K562 (cell line): ENCODE data around the gene AP1M2. TPM values are rescaled to one million over a fixed set of nuclear protein-coding genes. Genes with fewer than 3 reads are reported as not detected.

Experiments used
- E2F3 ChIP-seq: fragments of 250-450 bp; sonication (Bioruptor Pico); IDR thresholded peaks from 2 replicates; pipeline ENCODE4 v1.4.0; 2020; ENCODE audit warnings: mild to moderate bottlenecking
- FOXJ3 ChIP-seq: sonication (generic); formaldehyde crosslinking; IDR thresholded peaks from 2 replicates; pipeline ENCODE4 v1.4.0; 2020; ENCODE audit warnings: mild to moderate bottlenecking, missing genetic modification reagents
- FOXO4 ChIP-seq: fragments of 450-650 bp; formaldehyde crosslinking; IDR thresholded peaks from 2 replicates; pipeline ENCODE4 v1.4.0; 2020; ENCODE audit warnings: mild to moderate bottlenecking, moderate library complexity
- KDM5B ChIP-seq: fragments of 200-600 bp; sonication (generic); IDR thresholded peaks from 2 replicates; pipeline ENCODE4 v1.6.1; 2012; ENCODE audit warnings: low read depth, mild to moderate bottlenecking, moderate library complexity, low read length, control low read depth, inconsistent platforms; ENCODE audit not compliant: insufficient replicate concordance
- NR3C1 ChIP-seq: sonication (generic); formaldehyde crosslinking; IDR thresholded peaks from 2 replicates; pipeline ENCODE4 v1.8.1; 2022; ENCODE audit warnings: missing genetic modification reagents
- NRF1 ChIP-seq, 2 experiments: fragments of 450-650 bp; IDR thresholded peaks in 1 of 2; conservative IDR thresholded peaks in 1 of 2; 2 replicates each; pipeline ENCODE4 v1.6.1; 2014; ENCODE audit warnings: mild to moderate bottlenecking in 2 of 2
- POLR2A ChIP-seq: fragments of 450-650 bp; conservative IDR thresholded peaks from 2 replicates; pipeline ENCODE4 v1.6.1; 2016
- POLR2B ChIP-seq: fragments of 450-650 bp; IDR thresholded peaks from 2 replicates; pipeline ENCODE4 v1.6.1; 2018; ENCODE audit warnings: low read depth; ENCODE audit not compliant: partially characterized antibody
- SP2 ChIP-seq: IDR thresholded peaks from 2 replicates; pipeline ENCODE4 v1.6.1; 2011; ENCODE audit warnings: mild to moderate bottlenecking, low read depth, low read length, moderate library complexity; ENCODE audit not compliant: poor library complexity, severe bottlenecking; ENCODE audit errors: extremely low read depth
- YY1 ChIP-seq, 3 experiments: IDR thresholded peaks; 2 replicates each; pipeline ENCODE4 v1.6.1; 2011; ENCODE audit warnings: low read length in 2 of 3, mild to moderate bottlenecking in 2 of 3, moderate library complexity in 2 of 3, borderline replicate concordance in 1 of 3, control low read depth in 1 of 3, low read depth in 1 of 3; ENCODE audit not compliant: insufficient read depth in 3 of 3, insufficient replicate concordance in 2 of 3, control insufficient read depth in 1 of 3, insufficient read length in 1 of 3; ENCODE audit errors: extremely low read depth in 1 of 3
- ZNF644 ChIP-seq: fragments of 200-800 bp; sonication (Bioruptor generic); IDR thresholded peaks from 2 replicates; pipeline ENCODE4 v1.6.1; 2016; ENCODE audit warnings: low read depth, missing genetic modification characterization, missing compliant biosample characterization
- polyA plus RNA-seq, 8 experiments: library from polyadenylated mRNA; depleted of rRNA in 4 of 8; stranded (reverse) in 5 of 8; unstranded in 3 of 8; fragments of >200 nt; fragmentation: Nextera tagmentation in 2 of 8; fragmentation: Illumina TruSeq in 1 of 8; extraction: Ambion mirVana in 2 of 8; extraction: Trizol in 1 of 8; gene quantifications; 2 replicates each; pipeline versions ENCODE4 v1.2.1 to v1.2.3, GENCODE V29; 2011 to 2014; ENCODE audit warnings: inconsistent platforms in 1 of 8, missing spikeins in 1 of 8
- total RNA-seq, 7 experiments: library from RNA; depleted of rRNA in 6 of 7; stranded (reverse); fragments of >200 nt in 6 of 7; fragmentation: Illumina TruSeq in 2 of 7; extraction: Trizol in 2 of 7; gene quantifications; 2 replicates each; pipeline versions ENCODE4 v1.2.1 to v1.2.3, GENCODE V29; 2011 to 2021; ENCODE audit warnings: low replicate concordance in 1 of 7
- TF ChIP-seq, protein P1 (sequence below), 2 experiments: fragments of 450-650 bp in 1 of 2; sonication (generic) in 1 of 2; formaldehyde crosslinking in 1 of 2; IDR thresholded peaks; 2 replicates each; pipeline versions ENCODE4 v1.7.1 to v1.9.0; 2016 to 2022; ENCODE audit warnings: inconsistent platforms in 1 of 2, mild to moderate bottlenecking in 1 of 2, missing genetic modification reagents in 1 of 2

AP1M2 gene
- total and polyA plus RNA-seq, 9 of the 15 experiments (the other 6 are each of a cell fraction or from before 2014, with no cell fraction given) = 0.33 to 1.4 (median 0.89) TPM; not detected in 1

DNA sequence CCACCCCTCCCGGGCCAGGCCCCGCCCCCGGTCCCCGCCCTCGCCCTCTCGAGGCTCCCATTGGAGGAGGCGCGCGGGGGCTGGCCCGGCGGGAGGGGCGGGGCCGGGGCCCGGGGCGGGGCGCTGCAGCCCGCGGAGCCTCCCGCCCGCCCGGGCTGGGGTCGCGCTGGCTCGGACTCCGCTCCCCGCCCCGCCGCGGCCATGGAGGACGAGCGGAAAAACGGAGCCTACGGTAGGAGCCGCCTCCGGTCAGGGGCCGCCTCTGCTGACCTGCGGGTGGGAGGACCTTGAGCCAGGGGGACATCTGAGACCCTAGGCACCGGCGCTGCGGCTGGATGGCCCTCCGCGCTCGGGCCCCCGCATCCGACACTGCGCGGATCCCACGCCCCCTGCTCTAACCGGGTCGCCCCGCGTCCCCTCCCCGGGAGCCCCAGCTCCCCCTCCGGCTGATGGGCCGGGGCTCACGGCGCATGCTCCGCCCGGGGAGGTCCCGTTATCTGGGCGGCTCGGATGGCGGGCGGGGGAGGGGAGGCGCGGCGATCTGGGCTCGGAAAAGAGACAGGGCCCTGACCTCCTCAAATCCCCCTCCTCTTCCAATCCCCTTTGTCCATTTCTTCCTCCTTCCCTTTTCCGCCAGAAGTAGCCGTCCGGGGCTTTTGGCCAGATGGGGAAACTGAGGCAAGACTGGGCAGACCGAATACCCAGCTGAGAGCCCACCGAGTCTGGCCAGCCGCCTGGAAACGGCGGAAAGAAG is 15.4 kb upstream of the AP1M2 start (continued):
- no peak for TF ChIP-seq ZNF644 (tag)
- TF ChIP-seq E2F3 = peak; percentile 47; the same call in 1 of the 2 replicates
- TF ChIP-seq NRF1 (conservative IDR thresholded peaks at IDR 0.05 in 1 of 2, IDR thresholded peaks at IDR 0.05 in 1 of 2) = peak; percentile 95 to 96
- peak; percentile 32 for TF ChIP-seq POLR2B
- TF ChIP-seq POLR2A = peak; percentile 72
- peak in 1 of 3 experiments; percentile 4 for TF ChIP-seq YY1 (IDR thresholded peaks at IDR 0.05; ENCODE audit: borderline replicate concordance in 1 of 3, control insufficient read depth in 1 of 3, extremely low read depth in 1 of 3, insufficient read depth in 3 of 3, insufficient read length in 1 of 3, insufficient replicate concordance in 2 of 3, low read depth in 1 of 3, low read length in 2 of 3)
- TF ChIP-seq SP2 = no peak
- no peak for TF ChIP-seq FOXJ3 (CRISPR knock-in tag)
- peak; percentile 29 for TF ChIP-seq KDM5B
- TF ChIP-seq, protein P1, sequence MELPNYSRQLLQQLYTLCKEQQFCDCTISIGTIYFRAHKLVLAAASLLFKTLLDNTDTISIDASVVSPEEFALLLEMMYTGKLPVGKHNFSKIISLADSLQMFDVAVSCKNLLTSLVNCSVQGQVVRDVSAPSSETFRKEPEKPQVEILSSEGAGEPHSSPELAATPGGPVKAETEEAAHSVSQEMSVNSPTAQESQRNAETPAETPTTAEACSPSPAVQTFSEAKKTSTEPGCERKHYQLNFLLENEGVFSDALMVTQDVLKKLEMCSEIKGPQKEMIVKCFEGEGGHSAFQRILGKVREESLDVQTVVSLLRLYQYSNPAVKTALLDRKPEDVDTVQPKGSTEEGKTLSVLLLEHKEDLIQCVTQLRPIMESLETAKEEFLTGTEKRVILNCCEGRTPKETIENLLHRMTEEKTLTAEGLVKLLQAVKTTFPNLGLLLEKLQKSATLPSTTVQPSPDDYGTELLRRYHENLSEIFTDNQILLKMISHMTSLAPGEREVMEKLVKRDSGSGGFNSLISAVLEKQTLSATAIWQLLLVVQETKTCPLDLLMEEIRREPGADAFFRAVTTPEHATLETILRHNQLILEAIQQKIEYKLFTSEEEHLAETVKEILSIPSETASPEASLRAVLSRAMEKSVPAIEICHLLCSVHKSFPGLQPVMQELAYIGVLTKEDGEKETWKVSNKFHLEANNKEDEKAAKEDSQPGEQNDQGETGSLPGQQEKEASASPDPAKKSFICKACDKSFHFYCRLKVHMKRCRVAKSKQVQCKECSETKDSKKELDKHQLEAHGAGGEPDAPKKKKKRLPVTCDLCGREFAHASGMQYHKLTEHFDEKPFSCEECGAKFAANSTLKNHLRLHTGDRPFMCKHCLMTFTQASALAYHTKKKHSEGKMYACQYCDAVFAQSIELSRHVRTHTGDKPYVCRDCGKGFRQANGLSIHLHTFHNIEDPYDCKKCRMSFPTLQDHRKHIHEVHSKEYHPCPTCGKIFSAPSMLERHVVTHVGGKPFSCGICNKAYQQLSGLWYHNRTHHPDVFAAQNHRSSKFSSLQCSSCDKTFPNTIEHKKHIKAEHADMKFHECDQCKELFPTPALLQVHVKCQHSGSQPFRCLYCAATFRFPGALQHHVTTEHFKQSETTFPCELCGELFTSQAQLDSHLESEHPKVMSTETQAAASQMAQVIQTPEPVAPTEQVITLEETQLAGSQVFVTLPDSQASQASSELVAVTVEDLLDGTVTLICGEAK (IDR thresholded peaks at IDR 0.05) = 0 out of 2 replicates have a peak, but pooled peaks have one; percentile 52
- TF ChIP-seq, protein P1 (CRISPR knock-in tag; IDR thresholded peaks at IDR 0.05) = no peak
- 0 out of 2 replicates have a peak, but pooled peaks have one; percentile 38 for TF ChIP-seq FOXO4 (CRISPR knock-in tag)
- 0 out of 2 replicates have a peak, but pooled peaks have one; percentile 45 for TF ChIP-seq NR3C1 (CRISPR knock-in tag)
